Spleen (tissue), 11 donors: ENCODE results near the gene NUP85. TPM values are rescaled to one million over a fixed set of nuclear protein-coding genes. Genes with fewer than 3 reads are reported as not detected.

Experiments
- DNase-seq: peaks from one replicate; pipeline ENCODE4 v3.0.0-alpha.2; 2020
- H3K27ac ChIP-seq, 8 donors: fragments of 200-600 bp; sonication (generic) in 7 of 8; 1 replicate in 4 of 8; 2 replicates in 4 of 8; pipeline versions ENCODE4 v1.5.0 to v1.8.0; 2016 to 2021; ENCODE audit warnings: inconsistent platforms in 4 of 8, mild to moderate bottlenecking in 4 of 8, moderate library complexity in 1 of 8
- H3K27me3 ChIP-seq, 7 donors: fragments of 200-600 bp; sonication (generic) in 6 of 7; replicated peaks in 1 of 7; 1 replicate in 4 of 7; 2 replicates in 3 of 7; pipeline versions ENCODE4 v1.5.0 to v1.8.0; 2016 to 2021; ENCODE audit warnings: inconsistent platforms in 3 of 7, mild to moderate bottlenecking in 1 of 7
- H3K36me3 ChIP-seq, 6 donors: fragments of 200-600 bp; sonication (generic) in 5 of 6; 1 replicate in 4 of 6; 2 replicates in 2 of 6; pipeline versions ENCODE4 v1.5.0 to v1.8.0; 2016 to 2021; ENCODE audit warnings: inconsistent platforms in 2 of 6
- H3K4me1 ChIP-seq, 6 donors: fragments of 200-600 bp; sonication (generic) in 5 of 6; 1 replicate in 3 of 6; 2 replicates in 3 of 6; pipeline versions ENCODE4 v1.5.0 to v1.8.0; 2016 to 2021; ENCODE audit warnings: inconsistent platforms in 3 of 6
- H3K4me3 ChIP-seq, 8 donors: fragments of 200-600 bp; sonication (generic) in 7 of 8; 1 replicate in 4 of 8; 2 replicates in 4 of 8; pipeline versions ENCODE4 v1.5.0 to v1.8.0; 2016 to 2021; ENCODE audit warnings: inconsistent platforms in 4 of 8, mild to moderate bottlenecking in 4 of 8, moderate library complexity in 2 of 8
- H3K9me3 ChIP-seq, 8 donors: fragments of 200-600 bp; sonication (generic) in 7 of 8; 1 replicate in 4 of 8; 2 replicates in 4 of 8; pipeline versions ENCODE4 v1.5.0 to v1.8.0; 2016 to 2021; ENCODE audit warnings: inconsistent platforms in 4 of 8
- CTCF ChIP-seq, 11 experiments: fragments of 200-600 bp in 7 of 11; fragments of 450-650 bp in 4 of 11; sonication (generic) in 4 of 11; IDR thresholded peaks in 8 of 11; conservative IDR thresholded peaks in 3 of 11; 1 replicate in 7 of 11; 2 replicates in 4 of 11; pipeline versions ENCODE4 v1.4.0 to v1.8.0; 2016 to 2021; ENCODE audit warnings: antibody characterized with exemption in 11 of 11, inconsistent platforms in 4 of 11, mild to moderate bottlenecking in 1 of 11
- POLR2A ChIP-seq, 3 donors: fragments of 450-650 bp; IDR thresholded peaks; one replicate each; pipeline ENCODE4 v1.5.1; 2017; ENCODE audit warnings: antibody characterized with exemption in 3 of 3, mild to moderate bottlenecking in 1 of 3
- POLR2AphosphoS5 ChIP-seq, 3 donors: sonication (generic); formaldehyde crosslinking; IDR thresholded peaks; one replicate each; pipeline ENCODE4 v1.5.1; 2017; ENCODE audit warnings: antibody characterized with exemption in 3 of 3
- WGBS, 5 donors: extraction: QIAGEN DNeasy Blood & Tissue Kit in 3 of 5; methylation state at CpG; one replicate each; pipeline versions ENCODE4 v1.1.5 to v1.1.7; 2013 to 2018; 5-methylcytosine and 5-hydroxymethylcytosine counted together
- intact Hi-C: fragments of 100-400 bp; cut with DNase I; formaldehyde crosslinking; loops from one replicate; pipeline ENCODE4 v1.15.0; 2023; ENCODE audit warnings: low total_unique reads
- polyA plus RNA-seq, 3 donors: library from polyadenylated mRNA; stranded (reverse); fragments of 200-250 nt; gene quantifications; one replicate each; pipeline ENCODE4 v1.2.1, GENCODE V29; 2013
- total RNA-seq, 7 donors: library from RNA; depleted of rRNA in 3 of 7; stranded (reverse); fragments of >200 nt in 3 of 7; fragmentation: NEBNext Ultra II Directional in 4 of 7; extraction: Animal tissue kit (Norgen Biotek cat#: 25700) in 4 of 7; gene quantifications; one replicate each; pipeline versions ENCODE4 v1.1.0 to v1.2.1, GENCODE V29; 2016 to 2021
- donor health status: healthy with polysubstance abuse.
- donor health status: DM: no; HTN: no; CAD: no; lungs with moderate emphysema.
- donor health status: DM: no; HTN: no; CAD: no.
- donor health status: Bipolar disorder and iron deficiency.
- donor health status: healthy.
- donor health status: DM: no; HTN: no; CAD: no.
- donor health status: DM: yes; HTN: yes; CAD: no.

Gene NUP85
- total and polyA plus RNA-seq, 10 donors, result 35.5 to 83.8 (median 63.9) TPM

DNA sequence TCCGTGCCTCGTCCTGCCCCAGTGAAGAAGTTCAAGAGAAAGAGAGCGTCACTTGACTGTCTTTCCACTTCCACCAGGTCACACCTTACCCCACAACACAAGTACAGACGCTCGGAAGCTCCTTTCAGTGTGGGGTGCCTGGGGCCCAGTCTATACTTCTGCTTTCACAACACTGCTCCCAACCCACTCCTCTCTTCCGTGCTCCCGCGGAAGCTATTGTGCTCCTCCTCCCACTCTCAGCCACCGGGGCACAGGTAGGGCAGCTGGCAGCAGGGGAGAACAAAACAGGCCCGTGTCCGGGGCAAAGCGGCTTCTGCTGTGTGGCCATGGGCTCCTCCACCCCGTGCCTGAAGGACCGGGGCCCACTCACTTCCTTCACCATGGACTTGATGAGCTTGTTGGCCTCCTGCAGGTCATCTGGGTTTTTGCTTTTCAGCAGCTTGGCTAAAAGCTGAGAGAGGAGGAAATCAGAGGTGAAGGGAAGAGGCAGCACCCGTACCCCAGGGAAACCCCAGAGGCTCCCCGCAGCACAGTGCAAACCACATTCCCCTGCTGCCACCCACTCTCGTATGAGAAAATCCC, 37.1 kb downstream of the NUP85 start:
- H3K4me3 ChIP-seq, result peak overlapping the region in 1 of 8 donors; percentile 11
- WGBS, 5 donors, result 65 to 88% (median 70%) methylated on average over 17 of the region's 17 CpGs
- peaks cover 7 to 90% (median 59%) of the 10 kb centered on the region in 6 donors for H3K4me1 ChIP-seq
- intact Hi-C loops, result no loop called here
- no peaks in the 10 kb centered on the region for H3K9me3 ChIP-seq
- peaks cover 3 to 96% (median 89%) of the 10 kb centered on the region in 6 donors for H3K36me3 ChIP-seq
- peak in 2 of 3 donors; percentile 68 to 81 for TF ChIP-seq POLR2AphosphoS5 (IDR thresholded peaks at IDR 0.05)
- TF ChIP-seq CTCF (IDR thresholded peaks at IDR 0.05 in 8 of 11, conservative IDR thresholded peaks at IDR 0.05 in 3 of 11), result peak in 1 of 11 experiments; percentile 7
- TF ChIP-seq POLR2A (IDR thresholded peaks at IDR 0.05), result no peak
- peak overlapping the region; percentile 46 to 89 (median 62) for H3K27ac ChIP-seq
- peak; percentile 84 for DNase-seq
- no peaks in the 10 kb centered on the region for H3K27me3 ChIP-seq

GRCh38 chr17:75244133-75244866, 38.8 kb downstream of the NUP85 start:
- Histone ChIP-seq H3K27ac (peak overlapping the region in 6 of 8 donors; percentile 15 to 89 (median 70)), H3K36me3 (peaks cover 3 to 93% (median 72%) of the 10 kb centered on the region in 6 donors)

DNA sequence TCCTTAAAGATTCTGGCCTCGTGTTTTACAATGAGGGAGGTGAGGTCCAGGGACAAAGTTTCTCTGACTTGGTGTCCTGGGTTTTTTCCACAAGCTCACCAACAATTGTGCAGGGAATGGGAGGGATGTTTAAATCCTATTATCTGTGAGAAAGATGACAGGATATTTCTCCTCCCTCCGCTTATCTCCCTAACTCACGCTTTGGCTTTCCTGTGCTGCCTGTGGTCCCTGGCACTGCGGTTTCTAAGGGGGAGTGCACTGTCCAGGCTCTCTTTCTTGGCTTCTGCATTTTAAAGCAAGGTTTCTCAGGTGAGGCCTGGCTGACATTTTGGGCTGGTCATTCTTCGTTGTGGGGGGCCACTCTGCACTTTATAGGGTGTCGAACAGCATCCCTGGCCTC, 39.5 kb downstream of the NUP85 start:
- intact Hi-C loops, result no loop called here
- Histone ChIP-seq H3K4me3 (peak overlapping the region in 1 of 8 donors; percentile 2), H3K4me1 (peaks cover 10 to 89% (median 58%) of the 10 kb centered on the region in 6 donors), H3K27ac (peak overlapping the region in 5 of 8 donors; percentile 37 to 89 (median 73)), H3K9me3 (no peaks in the 10 kb centered on the region), H3K36me3 (peaks cover 3 to 86% (median 65%) of the 10 kb centered on the region in 6 donors), H3K27me3 (no peaks in the 10 kb centered on the region)
- no peak for DNase-seq
- 79 to 87% (median 83%) methylated on average over 6 of the region's 6 CpGs for WGBS, 5 donors
- TF ChIP-seq POLR2A (IDR thresholded peaks at IDR 0.05) (no peak), POLR2AphosphoS5 (IDR thresholded peaks at IDR 0.05) (no peak), CTCF (IDR thresholded peaks at IDR 0.05 in 8 of 11, conservative IDR thresholded peaks at IDR 0.05 in 3 of 11) (no peak)

More at GRCh38 chr17:75244133-75244866, 38.8 kb downstream of the NUP85 start:
- TF ChIP-seq CTCF (IDR thresholded peaks at IDR 0.05 in 8 of 11, conservative IDR thresholded peaks at IDR 0.05 in 3 of 11) (no peak), POLR2AphosphoS5 (IDR thresholded peaks at IDR 0.05) (peak; percentile 34 to 76 (median 47))
- Histone ChIP-seq H3K4me3 (peak overlapping the region in 1 of 8 donors; percentile 6), H3K4me1 (peaks cover 3 to 89% (median 53%) of the 10 kb centered on the region in 6 donors), H3K9me3 (no peaks in the 10 kb centered on the region), H3K27me3 (no peaks in the 10 kb centered on the region)
- WGBS, 5 donors, result 51 to 68% (median 64%) methylated on average over 19 to 22 of the region's 22 CpGs
- DNase-seq, result peak; percentile 86
- intact Hi-C loops, result no loop called here

- Histone ChIP-seq H3K27me3 (no peaks in the 10 kb centered on the region), H3K4me1 (peaks cover 17 to 89% (median 65%) of the 10 kb centered on the region in 6 donors), H3K9me3 (no peaks in the 10 kb centered on the region), H3K4me3 (no peak overlapping the region), H3K36me3 (peaks cover 3 to 72% (median 52%) of the 10 kb centered on the region in 6 donors), H3K27ac (peak overlapping the region in 2 of 8 donors; percentile 77 to 89)
- intact Hi-C loops, result no loop called here
- DNase-seq, result no peak
- 93 to 98% (median 96%) methylated on average over 6 to 12 of the region's 12 CpGs for WGBS, 5 donors
- TF ChIP-seq POLR2AphosphoS5 (IDR thresholded peaks at IDR 0.05), result no peak
- TF ChIP-seq POLR2A (IDR thresholded peaks at IDR 0.05), result no peak
- TF ChIP-seq CTCF (IDR thresholded peaks at IDR 0.05 in 8 of 11, conservative IDR thresholded peaks at IDR 0.05 in 3 of 11), result no peak
Measured at GRCh38 chr17:75246404-75246803, 40.9 kb downstream of the NUP85 start.
